ENCODE results near the gene PNPLA2. TPM values are rescaled to one million over a fixed set of nuclear protein-coding genes. Genes with fewer than 3 reads are reported as not detected.

Gene PNPLA2
- polyA plus RNA-seq, 3 donors from 2014 or later: 10.9 to 42.3 (median 23.4) TPM

DNA sequence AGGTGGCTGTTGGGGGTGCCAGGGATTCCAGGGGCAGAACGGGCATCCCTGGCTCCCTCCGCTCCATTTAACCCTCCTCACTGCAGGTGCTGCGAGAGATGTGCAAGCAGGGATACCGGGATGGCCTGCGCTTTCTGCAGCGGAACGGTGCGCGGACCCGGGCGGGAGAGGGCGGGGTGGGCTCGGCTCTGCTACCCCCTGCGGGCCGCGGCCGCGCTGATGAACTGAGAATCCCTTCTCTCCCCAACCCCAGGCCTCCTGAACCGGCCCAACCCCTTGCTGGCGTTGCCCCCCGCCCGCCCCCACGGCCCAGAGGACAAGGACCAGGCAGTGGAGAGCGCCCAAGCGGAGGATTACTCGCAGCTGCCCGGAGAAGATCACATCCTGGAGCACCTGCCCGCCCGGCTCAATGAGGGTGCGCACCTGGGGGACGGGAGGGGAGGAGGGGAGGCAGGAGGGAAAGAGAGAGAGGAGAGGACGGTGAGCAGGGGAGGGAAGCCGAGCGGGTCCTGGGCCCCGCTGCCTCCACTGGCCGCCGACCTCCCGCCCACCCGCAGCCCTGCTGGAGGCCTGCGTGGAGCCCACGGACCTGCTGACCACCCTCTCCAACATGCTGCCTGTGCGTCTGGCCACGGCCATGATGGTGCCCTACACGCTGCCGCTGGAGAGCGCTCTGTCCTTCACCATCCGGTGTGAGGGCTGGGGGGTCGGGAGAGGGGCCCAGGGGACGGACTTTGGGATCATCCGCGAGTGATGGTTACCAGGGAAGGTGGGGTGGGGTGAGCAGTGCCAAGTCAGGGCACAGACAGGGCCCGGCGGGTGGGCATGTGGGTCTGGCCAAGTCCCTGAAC is 5.0 kb downstream of the PNPLA2 start:
- H3K36me3 Mint-ChIP-seq: peaks cover 0 to 5% (median 4%) of the 10 kb centered on the region in 3 donors
- H3K27me3 Mint-ChIP-seq (ENCODE audit: low read depth in 3 of 3): peaks cover 10 to 18% (median 16%) of the 10 kb centered on the region in 3 donors
- H3K9me3 Mint-ChIP-seq: no peaks in the 10 kb centered on the region
- peaks cover 0 to 35% of the 10 kb centered on the region in 2 donors for H3K4me1 Mint-ChIP-seq
- no peak for DNase-seq
- peak overlapping the region in 1 of 6 donors; percentile 45 for H3K27ac Mint-ChIP-seq
- no peak overlapping the region for H3K4me3 Mint-ChIP-seq

DNA sequence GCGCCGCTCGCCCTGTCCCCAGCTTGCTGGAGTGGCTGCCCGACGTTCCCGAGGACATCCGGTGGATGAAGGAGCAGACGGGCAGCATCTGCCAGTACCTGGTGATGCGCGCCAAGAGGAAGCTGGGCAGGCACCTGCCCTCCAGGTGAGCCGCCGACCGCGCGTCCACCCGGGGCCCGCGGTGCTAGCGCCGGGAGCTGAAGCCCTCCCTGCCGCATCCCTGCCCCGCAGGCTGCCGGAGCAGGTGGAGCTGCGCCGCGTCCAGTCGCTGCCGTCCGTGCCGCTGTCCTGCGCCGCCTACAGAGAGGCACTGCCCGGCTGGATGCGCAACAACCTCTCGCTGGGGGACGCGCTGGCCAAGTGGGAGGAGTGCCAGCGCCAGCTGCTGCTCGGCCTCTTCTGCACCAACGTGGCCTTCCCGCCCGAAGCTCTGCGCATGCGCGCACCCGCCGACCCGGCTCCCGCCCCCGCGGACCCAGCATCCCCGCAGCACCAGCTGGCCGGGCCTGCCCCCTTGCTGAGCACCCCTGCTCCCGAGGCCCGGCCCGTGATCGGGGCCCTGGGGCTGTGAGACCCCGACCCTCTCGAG is 5.7 kb downstream of the PNPLA2 start:
- no peak overlapping the region for H3K4me3 Mint-ChIP-seq
- H3K4me1 Mint-ChIP-seq: peaks cover 0 to 38% of the 10 kb centered on the region in 2 donors
- H3K27ac Mint-ChIP-seq: no peak overlapping the region
- peaks cover 0 to 5% (median 4%) of the 10 kb centered on the region in 3 donors for H3K36me3 Mint-ChIP-seq
- H3K9me3 Mint-ChIP-seq: no peaks in the 10 kb centered on the region
- peaks cover 10 to 18% (median 16%) of the 10 kb centered on the region in 3 donors for H3K27me3 Mint-ChIP-seq (ENCODE audit: low read depth in 3 of 3)
- DNase-seq: no peak

DNA sequence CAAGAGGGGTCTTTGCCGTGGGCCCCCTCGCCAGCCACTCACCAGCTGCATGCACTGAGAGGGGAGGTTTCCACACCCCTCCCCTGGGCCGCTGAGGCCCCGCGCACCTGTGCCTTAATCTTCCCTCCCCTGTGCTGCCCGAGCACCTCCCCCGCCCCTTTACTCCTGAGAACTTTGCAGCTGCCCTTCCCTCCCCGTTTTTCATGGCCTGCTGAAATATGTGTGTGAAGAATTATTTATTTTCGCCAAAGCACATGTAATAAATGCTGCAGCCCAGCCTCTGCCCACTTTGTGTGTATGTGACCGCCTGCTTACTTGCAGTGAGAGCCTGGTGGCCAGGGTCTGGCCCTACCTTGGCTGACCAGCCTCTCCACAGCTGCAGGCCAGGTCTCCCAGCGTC is 6.2 kb downstream of the PNPLA2 start:
- H3K9me3 Mint-ChIP-seq: no peaks in the 10 kb centered on the region
- H3K36me3 Mint-ChIP-seq: peaks cover 0 to 5% (median 4%) of the 10 kb centered on the region in 3 donors
- H3K27me3 Mint-ChIP-seq (ENCODE audit: low read depth in 3 of 3): peaks cover 9 to 18% (median 11%) of the 10 kb centered on the region in 3 donors
- no peak overlapping the region for H3K27ac Mint-ChIP-seq
- DNase-seq: no peak
- peak overlapping the region in 1 of 5 donors; percentile 16 for H3K4me3 Mint-ChIP-seq
- peaks cover 0 to 40% of the 10 kb centered on the region in 2 donors for H3K4me1 Mint-ChIP-seq

GRCh38 chr11:825366-826226 is 6.9 kb downstream of the PNPLA2 start:
- Mint-ChIP-seq H3K27me3 (ENCODE audit: low read depth in 3 of 3) (peaks cover 8 to 18% (median 9%) of the 10 kb centered on the region in 3 donors), H3K4me3 (no peak overlapping the region), H3K9me3 (no peaks in the 10 kb centered on the region), H3K27ac (no peak overlapping the region), H3K4me1 (peaks cover 0 to 35% of the 10 kb centered on the region in 2 donors), H3K36me3 (peaks cover 0 to 5% (median 4%) of the 10 kb centered on the region in 3 donors)
- DNase-seq: no peak

GRCh38 chr11:826227-826621 is 7.5 kb downstream of the PNPLA2 start:
- H3K36me3 Mint-ChIP-seq: peaks cover 0 to 5% (median 4%) of the 10 kb centered on the region in 3 donors
- no peaks in the 10 kb centered on the region for H3K9me3 Mint-ChIP-seq
- H3K4me1 Mint-ChIP-seq: peaks cover 0 to 29% of the 10 kb centered on the region in 2 donors
- H3K4me3 Mint-ChIP-seq: peak overlapping the region; percentile 72 to 79 (median 75)
- H3K27ac Mint-ChIP-seq: no peak overlapping the region
- peaks cover 5 to 18% (median 8%) of the 10 kb centered on the region in 3 donors for H3K27me3 Mint-ChIP-seq (ENCODE audit: low read depth in 3 of 3)
- no peak for DNase-seq

DNA sequence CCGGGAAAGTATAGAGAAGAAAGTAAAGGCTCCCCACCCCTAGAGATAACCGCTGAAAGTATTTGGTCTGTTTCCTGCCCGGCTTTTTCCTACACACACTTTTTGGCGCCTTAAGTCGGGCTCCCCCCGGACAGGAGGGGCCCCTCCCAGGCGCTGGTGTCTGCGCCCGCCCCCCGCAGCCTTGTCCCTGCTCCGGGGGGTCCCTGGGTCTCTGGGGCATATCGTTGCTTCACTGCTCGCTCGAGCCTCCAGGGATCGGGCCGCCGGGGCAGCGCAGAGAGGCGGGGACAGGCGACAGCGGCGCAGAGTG is 8.1 kb downstream of the PNPLA2 start:
- no peak for DNase-seq
- H3K27ac Mint-ChIP-seq: no peak overlapping the region
- peaks cover 5 to 18% (median 8%) of the 10 kb centered on the region in 3 donors for H3K27me3 Mint-ChIP-seq (ENCODE audit: low read depth in 3 of 3)
- H3K4me1 Mint-ChIP-seq: peaks cover 0 to 25% of the 10 kb centered on the region in 2 donors
- H3K36me3 Mint-ChIP-seq: peaks cover 0 to 5% (median 4%) of the 10 kb centered on the region in 3 donors
- no peaks in the 10 kb centered on the region for H3K9me3 Mint-ChIP-seq
- peak overlapping the region; percentile 72 to 79 (median 75) for H3K4me3 Mint-ChIP-seq

DNA sequence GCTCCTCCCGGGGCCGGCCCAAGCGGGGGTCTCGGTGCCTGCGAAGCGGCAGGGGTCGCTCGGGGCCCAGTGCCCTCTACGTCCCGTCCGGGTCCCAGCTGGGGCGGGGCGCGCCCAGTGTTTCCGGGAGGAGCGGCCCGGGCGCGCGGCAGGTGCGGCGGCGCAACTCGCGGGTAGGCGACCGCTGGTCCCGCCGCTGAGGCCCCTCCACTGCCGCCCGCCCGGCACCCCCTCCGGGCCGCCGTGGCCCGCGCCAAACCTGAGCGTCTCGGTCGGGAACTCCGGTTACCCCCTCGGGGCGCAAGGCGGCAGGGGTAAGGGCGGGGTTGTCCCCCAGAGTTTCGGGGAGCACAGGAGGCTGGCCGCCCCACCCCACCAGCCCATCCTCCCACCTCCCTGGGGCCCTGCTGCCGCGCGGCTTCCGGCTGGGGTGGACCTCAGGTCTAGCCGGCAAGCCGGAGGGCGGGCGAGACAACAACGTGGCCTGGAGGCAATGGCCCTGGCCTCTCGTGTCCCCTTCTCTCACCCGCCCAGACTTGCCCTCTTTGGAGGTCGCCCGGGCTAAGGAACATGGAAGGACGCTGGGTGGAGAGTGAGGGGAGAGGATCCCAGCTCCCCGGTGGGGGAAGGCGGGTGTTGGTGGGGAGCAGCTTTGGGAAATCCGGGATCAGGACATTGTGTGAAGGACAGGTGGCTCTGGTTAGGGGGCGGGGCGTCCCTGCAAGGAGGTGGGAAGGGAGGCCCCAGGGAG is 8.6 kb downstream of the PNPLA2 start:
- DNase-seq: no peak
- Mint-ChIP-seq H3K9me3 (no peaks in the 10 kb centered on the region), H3K36me3 (peaks cover 0 to 5% (median 4%) of the 10 kb centered on the region in 3 donors), H3K27ac (peak overlapping the region in 1 of 6 donors; percentile 80), H3K4me3 (peak overlapping the region; percentile 68 to 87 (median 78)), H3K4me1 (peaks cover 0 to 22% of the 10 kb centered on the region in 2 donors), H3K27me3 (ENCODE audit: low read depth in 3 of 3) (peaks cover 5 to 18% (median 8%) of the 10 kb centered on the region in 3 donors)

DNA sequence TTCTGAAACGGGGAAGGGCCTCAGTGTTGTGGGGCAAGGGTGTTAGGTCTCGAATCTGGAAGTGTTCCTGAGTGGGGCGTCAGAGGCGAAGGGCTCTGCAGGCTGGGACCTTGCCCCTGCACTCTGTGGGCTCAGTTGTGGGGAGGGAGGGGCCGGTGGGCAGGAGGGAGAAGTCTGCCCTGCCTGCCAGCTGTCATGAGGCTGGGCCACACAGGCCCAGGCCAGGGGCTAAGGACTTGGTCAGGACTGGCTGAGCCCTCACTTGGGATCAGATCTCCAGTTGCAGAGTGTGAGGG is 9.1 kb downstream of the PNPLA2 start, which contains the start of gene CRACR2B:
TSS of gene CRACR2B (plus strand) at position 23 of the 296 bp plus-strand sequence. CDS start 689 bp downstream, outside the sequence.
- Mint-ChIP-seq H3K27ac (peak within 1 kb of the TSS in 1 of 6 donors; percentile 80), H3K9me3 (no peaks in the 10 kb centered on the region), H3K4me3 (peak within 1 kb of the TSS; percentile 72 to 87 (median 79)), H3K4me1 (peaks cover 0 to 22% of the 10 kb centered on the region in 2 donors), H3K36me3 (peaks cover 0 to 5% (median 4%) of the 10 kb centered on the region in 3 donors), H3K27me3 (ENCODE audit: low read depth in 3 of 3) (peaks cover 5 to 18% (median 8%) of the 10 kb centered on the region in 3 donors)
- DNase-seq: no peak

- Mint-ChIP-seq H3K4me3 (peak overlapping the region in 4 of 5 donors; percentile 40 to 87 (median 74)), H3K27ac (no peak overlapping the region), H3K9me3 (no peaks in the 10 kb centered on the region), H3K36me3 (peaks cover 0 to 5% (median 4%) of the 10 kb centered on the region in 3 donors), H3K4me1 (peaks cover 0 to 24% of the 10 kb centered on the region in 2 donors), H3K27me3 (ENCODE audit: low read depth in 3 of 3) (peaks cover 5 to 18% (median 8%) of the 10 kb centered on the region in 3 donors)
- DNase-seq: no peak
These were observed 9.9 kb downstream of the PNPLA2 start for GRCh38 chr11:828506-829175.

GRCh38 chr11:829176-829846 is 10.6 kb downstream of the PNPLA2 start:
- H3K27ac Mint-ChIP-seq: no peak overlapping the region
- H3K27me3 Mint-ChIP-seq (ENCODE audit: low read depth in 3 of 3): peaks cover 7 to 20% (median 8%) of the 10 kb centered on the region in 3 donors
- no peaks in the 10 kb centered on the region for H3K9me3 Mint-ChIP-seq
- peak overlapping the region in 4 of 5 donors; percentile 25 to 57 (median 40) for H3K4me3 Mint-ChIP-seq
- peaks cover 0 to 31% of the 10 kb centered on the region in 2 donors for H3K4me1 Mint-ChIP-seq
- H3K36me3 Mint-ChIP-seq: peaks cover 0 to 5% (median 4%) of the 10 kb centered on the region in 3 donors
- no peak for DNase-seq

GRCh38 chr11:829847-830294 is 11.2 kb downstream of the PNPLA2 start:
- no peaks in the 10 kb centered on the region for H3K9me3 Mint-ChIP-seq
- peak overlapping the region; percentile 35 to 61 (median 60) for H3K4me3 Mint-ChIP-seq
- no peak overlapping the region for H3K27ac Mint-ChIP-seq
- H3K36me3 Mint-ChIP-seq: peaks cover 0 to 5% (median 4%) of the 10 kb centered on the region in 3 donors
- DNase-seq: no peak
- peaks cover 0 to 31% of the 10 kb centered on the region in 2 donors for H3K4me1 Mint-ChIP-seq
- H3K27me3 Mint-ChIP-seq (ENCODE audit: low read depth in 3 of 3): peaks cover 7 to 20% (median 8%) of the 10 kb centered on the region in 3 donors

All from immature natural killer cell (primary cell).